Activated B cell treated with CpG ODN at 0.5 μM for 24 hours (primary cell): ENCODE results near the gene C5. TPM values are rescaled to one million over a fixed set of nuclear protein-coding genes. Genes with fewer than 3 reads are reported as not detected.
"Not testable (repeated sequence)": the region's sequence is repeated elsewhere in the genome, so short reads cannot be mapped to it uniquely, and the experiment has no call there.

ENCODE experiments used
- ATAC-seq: fragments of 200-7000 bp; cut with Tn5 transposase; one replicate; pipeline ENCODE4 v1.10.0; 2021; ENCODE audit warnings: low read depth, mild to moderate bottlenecking, moderate library complexity
- CTCF ChIA-PET: fragments of 350-600 bp; sonication (Branson Sonifier 250); formaldehyde crosslinking; loops from one replicate; lab custom pipeline; 2021; ENCODE audit warnings: antibody characterized with exemption; lab: Charles Lee
- POLR2A ChIA-PET: fragments of 350-600 bp; sonication (Branson Sonifier 250); formaldehyde crosslinking; loops from one replicate; lab custom pipeline; 2021; ENCODE audit warnings: antibody characterized with exemption; lab: Charles Lee
- DNase-seq: peaks from one replicate; pipeline ENCODE4 v3.0.0; 2022
- H3K27ac Mint-ChIP-seq: one replicate; pipeline ENCODE4 v1.8.0; 2020; ENCODE audit warnings: mixed read lengths
- H3K27me3 Mint-ChIP-seq: one replicate; pipeline ENCODE4 v1.8.0; 2021; ENCODE audit warnings: mixed read lengths
- H3K36me3 Mint-ChIP-seq: one replicate; pipeline ENCODE4 v1.8.0; 2021; ENCODE audit warnings: low read depth, mixed read lengths
- H3K4me1 Mint-ChIP-seq: one replicate; pipeline ENCODE4 v1.8.0; 2021; ENCODE audit warnings: mixed read lengths
- H3K4me3 Mint-ChIP-seq: one replicate; pipeline ENCODE4 v1.8.0; 2020; ENCODE audit warnings: mild to moderate bottlenecking, mixed read lengths
- H3K9me3 Mint-ChIP-seq: one replicate; pipeline ENCODE4 v1.8.0; 2020; ENCODE audit warnings: mixed read lengths
- CTCF ChIP-seq: fragments of 200-600 bp; IDR thresholded peaks from one replicate; pipeline ENCODE4 v1.8.0; 2022; ENCODE audit warnings: antibody characterized with exemption, mild to moderate bottlenecking
- intact Hi-C: fragments of 100-400 bp; cut with micrococcal nuclease; formaldehyde crosslinking; loops from one replicate; pipeline ENCODE4 v1.15.1; 2024
- total RNA-seq: library from RNA; stranded (reverse); gene quantifications from 2 replicates; pipeline ENCODE4 v1.2.3, GENCODE V29; 2022

The C5 gene
- total RNA-seq, 1 donor from 2014 or later: 3.5 TPM

- H3K4me3 Mint-ChIP-seq: no peak overlapping the region
- H3K4me1 Mint-ChIP-seq: no peaks in the 10 kb centered on the region
- peaks cover 5% of the 10 kb centered on the region for H3K36me3 Mint-ChIP-seq
- DNase-seq (no peak), ATAC-seq (no peak)
- intact Hi-C loops: no loop called here
- CTCF ChIA-PET: interaction anchor here (0.9 to 1.6 kb wide), 2 partner anchors 25 to 244 kb away, joined by 3 read pairs; no protein-coding TSS in a partner anchor
- no peaks in the 10 kb centered on the region for H3K27me3 Mint-ChIP-seq
- no peaks in the 10 kb centered on the region for H3K9me3 Mint-ChIP-seq
- POLR2A ChIA-PET: no interaction called here
- no peak overlapping the region for H3K27ac Mint-ChIP-seq
- no peak for TF ChIP-seq CTCF
These were observed 15.5 kb downstream of the C5 start for GRCh38 chr9:121034529-121034928.

GRCh38 chr9:121029469-121029868 lies 20.6 kb downstream of the C5 start:
- Mint-ChIP-seq H3K4me3 (no peak overlapping the region), H3K27ac (no peak overlapping the region), H3K36me3 (peaks cover 2% of the 10 kb centered on the region), H3K27me3 (no peaks in the 10 kb centered on the region), H3K4me1 (no peaks in the 10 kb centered on the region), H3K9me3 (no peaks in the 10 kb centered on the region)
- DNase-seq (no peak), ATAC-seq (no peak)
- ChIA-PET CTCF (interaction anchor here (1.4 to 1.7 kb wide), 2 partner anchors 31 to 48 kb away, joined by 3 to 5 read pairs; no protein-coding TSS in a partner anchor), POLR2A (no interaction called here)
- no peak for TF ChIP-seq CTCF
- intact Hi-C loops: no loop called here

- H3K36me3 Mint-ChIP-seq, intact Hi-C loops, ATAC-seq, H3K9me3 Mint-ChIP-seq, H3K4me3 Mint-ChIP-seq, H3K27me3 Mint-ChIP-seq, DNase-seq, POLR2A ChIA-PET, H3K4me1 Mint-ChIP-seq, H3K27ac Mint-ChIP-seq: not testable (repeated sequence)
- CTCF ChIA-PET: interaction anchor here (1.7 kb wide), 1 partner anchor 32 kb away, joined by 5 read pairs; no protein-coding TSS in a partner anchor
These were observed 21.8 kb downstream of the C5 start for GRCh38 chr9:121028285-121028684.

- no peak overlapping the region for H3K27ac Mint-ChIP-seq
- peaks cover 2% of the 10 kb centered on the region for H3K36me3 Mint-ChIP-seq
- POLR2A ChIA-PET: no interaction called here
- H3K27me3 Mint-ChIP-seq: no peaks in the 10 kb centered on the region
- DNase-seq (no peak), ATAC-seq (no peak)
- intact Hi-C loops: no loop called here
- H3K4me3 Mint-ChIP-seq: no peak overlapping the region
- no peak for TF ChIP-seq CTCF
- CTCF ChIA-PET: no interaction called here
- H3K9me3 Mint-ChIP-seq: no peaks in the 10 kb centered on the region
- no peaks in the 10 kb centered on the region for H3K4me1 Mint-ChIP-seq
These were observed 23.3 kb downstream of the C5 start for GRCh38 chr9:121026768-121027167.

GRCh38 chr9:121026260-121026691 lies 23.8 kb downstream of the C5 start:
- intact Hi-C loops: no loop called here
- Mint-ChIP-seq H3K4me3 (no peak overlapping the region), H3K36me3 (peaks cover 2% of the 10 kb centered on the region), H3K27ac (no peak overlapping the region), H3K9me3 (no peaks in the 10 kb centered on the region), H3K27me3 (no peaks in the 10 kb centered on the region), H3K4me1 (peaks cover 2% of the 10 kb centered on the region)
- ChIA-PET POLR2A (no interaction called here), CTCF (no interaction called here)
- DNase-seq: no peak
- TF ChIP-seq CTCF: no peak
- ATAC-seq: no peak

GRCh38 chr9:121024237-121024636 lies 25.8 kb downstream of the C5 start:
- TF ChIP-seq CTCF: no peak
- no peak overlapping the region for H3K27ac Mint-ChIP-seq
- ChIA-PET POLR2A (no interaction called here), CTCF (no interaction called here)
- peaks cover 3% of the 10 kb centered on the region for H3K36me3 Mint-ChIP-seq
- no peak overlapping the region for H3K4me3 Mint-ChIP-seq
- intact Hi-C loops: no loop called here
- DNase-seq (no peak), ATAC-seq (no peak)
- H3K9me3 Mint-ChIP-seq: no peaks in the 10 kb centered on the region
- H3K27me3 Mint-ChIP-seq: no peaks in the 10 kb centered on the region
- H3K4me1 Mint-ChIP-seq: peaks cover 2% of the 10 kb centered on the region
